NCI-H146 treated with DMSO at 0.1 percent for 48 hours (cell line): ENCODE data around the gene PQBP1.
"Not testable (repeated sequence)": the region's sequence is repeated elsewhere in the genome, so short reads cannot be mapped to it uniquely, and the experiment has no call there.

Experiments
- DNase-seq: peaks from one replicate; lab custom pipeline; 2025; ENCODE audit not compliant: unreplicated experiment; lab: John Stamatoyannopoulos, UW

The PQBP1 gene

DNA sequence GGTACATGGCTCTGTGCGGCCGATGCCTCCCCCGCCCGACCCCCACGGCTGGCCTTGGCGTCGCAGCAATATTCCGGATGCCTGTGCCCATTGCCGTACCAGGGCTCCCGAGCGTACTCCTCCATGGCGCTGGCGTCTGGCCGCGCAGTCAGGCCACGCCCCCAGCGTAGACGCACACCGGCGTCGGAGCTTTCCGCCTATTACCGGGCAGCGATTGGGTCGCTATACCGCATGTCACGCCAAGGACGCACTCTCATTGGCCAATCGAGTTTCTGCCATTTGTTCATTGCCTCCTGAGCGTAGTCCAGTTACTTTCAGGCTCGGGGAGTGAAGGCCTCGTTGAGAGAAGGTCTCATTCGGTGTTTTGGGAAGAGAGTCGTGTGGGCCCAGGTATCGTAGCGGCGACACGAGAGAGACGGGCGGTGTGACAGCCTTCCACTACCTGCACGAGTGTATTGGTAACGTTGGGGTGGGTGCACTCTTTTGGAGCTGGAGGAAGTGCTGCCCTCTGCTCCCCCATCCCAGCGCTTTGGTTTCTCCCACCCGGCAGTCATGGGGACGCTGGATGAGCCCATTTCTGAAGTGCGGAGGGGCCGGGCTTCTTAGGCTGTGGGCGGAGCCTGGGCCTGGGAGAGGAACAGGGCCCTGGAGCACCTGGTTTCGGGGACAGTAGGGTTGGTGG lies at the start of gene PQBP1, which contains the start of gene TIMM17B:
Gene PQBP1 (plus strand): TSS at position 306 of the 682 bp plus-strand sequence. CDS start 580 bp downstream, outside the sequence.
Gene TIMM17B (minus strand): TSS at position 144 of the 682 bp plus-strand sequence. CDS start 19 bp downstream, at position 125.
- peak; percentile 92 for DNase-seq

- no peak for DNase-seq
Measured at GRCh38 chrX:48848847-48849246, 48.9 kb upstream of the PQBP1 start.

DNA sequence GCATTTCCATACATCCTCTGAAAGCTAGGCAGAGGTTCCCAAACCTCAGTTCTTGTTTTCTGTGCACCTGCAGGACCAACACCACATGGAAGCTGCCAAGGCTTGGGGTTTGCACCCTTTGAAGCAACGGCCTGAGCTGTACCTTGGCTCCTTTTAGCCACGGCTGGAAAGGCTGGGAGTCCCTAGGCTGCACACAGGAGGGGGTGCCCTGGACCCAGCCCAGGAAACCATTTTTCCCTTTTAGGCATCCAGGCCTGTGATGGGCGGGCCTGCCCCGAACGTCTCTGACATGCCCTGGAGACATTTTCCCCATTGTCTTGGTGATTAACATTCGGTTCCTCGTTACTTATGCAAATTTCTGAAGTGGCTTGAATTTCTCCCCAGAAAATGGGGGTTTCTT lies 44.9 kb upstream of the PQBP1 start:
- no peak for DNase-seq

GRCh38 chrX:48853494-48853893 lies 44.2 kb upstream of the PQBP1 start:
- DNase-seq: not testable (repeated sequence)

DNA sequence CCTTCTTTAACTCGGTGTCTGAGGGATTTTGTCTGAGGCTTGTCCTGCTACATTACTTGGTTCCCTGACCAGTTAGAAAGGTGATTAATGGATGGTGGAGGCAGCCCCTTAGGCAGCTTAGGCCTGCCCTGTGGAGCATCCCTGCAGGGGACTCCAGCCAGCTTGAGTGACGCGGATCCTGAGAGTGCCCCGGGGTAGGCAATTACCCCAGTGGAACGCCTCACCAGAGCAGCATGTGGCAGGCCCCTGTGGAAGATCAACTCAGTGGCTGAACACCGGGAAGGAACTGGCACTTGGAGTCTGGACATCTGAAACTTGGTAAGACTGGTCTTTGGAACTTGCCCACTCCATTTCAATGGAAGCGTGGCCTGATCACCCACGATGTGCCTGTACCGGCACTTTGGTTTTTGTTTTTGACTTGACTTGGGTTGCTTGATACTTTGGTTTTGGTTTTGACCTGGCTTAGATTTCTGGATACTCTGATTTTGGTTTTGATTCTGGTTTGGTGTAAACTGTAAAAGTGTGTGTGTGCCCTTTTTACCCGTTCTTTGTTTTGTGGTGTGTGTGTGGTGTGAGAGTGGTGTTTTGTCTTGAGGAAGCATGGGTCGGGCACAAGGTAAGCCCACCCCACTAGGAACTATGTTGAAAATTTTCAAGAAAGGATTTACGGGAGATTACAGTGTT lies 43.5 kb upstream of the PQBP1 start:
- DNase-seq: not testable (repeated sequence)

- no peak for DNase-seq
Measured at GRCh38 chrX:48854898-48855297, 42.8 kb upstream of the PQBP1 start.

DNA sequence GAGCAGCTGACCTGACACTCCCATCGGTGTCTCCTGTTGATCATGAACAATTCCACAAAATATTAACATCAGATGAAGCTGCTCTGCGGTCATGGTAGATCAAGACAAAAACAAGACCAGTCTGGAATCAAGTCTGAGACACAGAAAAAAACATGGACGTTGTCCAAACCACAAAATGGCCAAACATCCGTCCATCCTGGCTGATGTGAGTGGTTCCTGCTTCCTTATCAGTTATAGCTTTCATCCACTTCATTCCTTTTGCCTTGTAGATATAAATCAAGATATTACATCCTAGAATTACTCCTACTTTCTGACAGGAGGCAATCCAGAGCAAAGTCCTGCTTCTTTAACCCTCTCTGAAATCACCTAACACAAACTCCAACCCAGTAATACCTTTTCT lies 33.5 kb upstream of the PQBP1 start:
- DNase-seq: no peak

DNA sequence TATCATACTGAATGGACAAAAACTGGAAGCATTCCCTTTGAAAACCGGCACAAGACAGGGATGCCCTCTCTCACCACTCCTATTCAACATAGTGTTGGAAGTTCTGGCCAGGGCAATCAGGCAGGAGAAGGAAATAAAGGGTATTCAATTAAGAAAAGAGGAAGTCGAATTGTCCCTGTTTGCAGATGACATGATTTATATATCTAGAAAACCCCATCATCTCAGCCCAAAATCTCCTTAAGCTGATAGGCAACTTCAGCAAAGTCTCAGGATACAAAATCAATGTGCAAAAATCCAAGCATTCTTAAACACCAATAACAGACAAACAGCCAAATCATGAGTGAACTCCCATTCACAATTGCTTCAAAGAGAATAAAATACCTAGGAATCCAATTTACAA lies 25.7 kb upstream of the PQBP1 start:
- DNase-seq: not testable (repeated sequence)

DNA sequence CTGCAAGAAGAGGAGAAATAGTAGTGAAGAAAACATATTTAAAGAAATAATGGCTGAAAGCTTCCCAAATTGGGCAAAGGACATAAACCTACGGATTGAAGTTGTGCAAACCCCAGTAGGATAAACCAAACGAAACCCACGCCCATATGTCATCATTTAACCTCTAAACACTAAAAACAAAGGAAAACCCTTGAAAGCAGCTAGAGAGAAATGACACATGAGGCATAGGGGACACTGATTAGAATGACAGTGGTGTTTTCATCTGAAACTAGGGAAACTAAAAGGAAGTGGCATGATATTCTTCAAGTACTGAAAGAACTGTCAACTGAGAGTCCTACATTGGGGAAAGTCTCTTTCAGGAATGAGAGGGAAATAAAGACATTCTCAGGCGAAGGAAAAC lies 20.8 kb upstream of the PQBP1 start:
- DNase-seq: not testable (repeated sequence)

DNA sequence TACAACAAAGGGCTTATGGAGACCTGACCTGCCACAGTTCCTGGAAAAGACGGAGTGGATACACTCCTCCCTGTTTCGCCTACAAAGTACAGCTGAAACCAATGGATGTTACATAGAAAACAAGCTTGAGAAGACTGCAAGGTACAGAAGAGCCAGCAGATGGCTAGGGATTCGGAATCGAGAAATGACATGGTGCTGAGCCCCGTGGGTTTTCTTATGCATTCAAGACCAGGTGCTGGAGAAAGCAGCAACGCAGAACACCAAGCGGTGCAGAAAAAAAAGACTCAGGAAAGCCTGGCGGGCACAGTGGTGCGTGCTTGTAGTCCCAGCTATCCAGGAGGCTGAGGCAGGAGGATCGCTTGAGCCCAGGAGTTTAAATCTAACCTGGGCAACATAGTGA lies 14.0 kb upstream of the PQBP1 start:
- no peak for DNase-seq

GRCh38 chrX:48886586-48886985 lies 11.1 kb upstream of the PQBP1 start:
- not testable (repeated sequence) for DNase-seq

DNA sequence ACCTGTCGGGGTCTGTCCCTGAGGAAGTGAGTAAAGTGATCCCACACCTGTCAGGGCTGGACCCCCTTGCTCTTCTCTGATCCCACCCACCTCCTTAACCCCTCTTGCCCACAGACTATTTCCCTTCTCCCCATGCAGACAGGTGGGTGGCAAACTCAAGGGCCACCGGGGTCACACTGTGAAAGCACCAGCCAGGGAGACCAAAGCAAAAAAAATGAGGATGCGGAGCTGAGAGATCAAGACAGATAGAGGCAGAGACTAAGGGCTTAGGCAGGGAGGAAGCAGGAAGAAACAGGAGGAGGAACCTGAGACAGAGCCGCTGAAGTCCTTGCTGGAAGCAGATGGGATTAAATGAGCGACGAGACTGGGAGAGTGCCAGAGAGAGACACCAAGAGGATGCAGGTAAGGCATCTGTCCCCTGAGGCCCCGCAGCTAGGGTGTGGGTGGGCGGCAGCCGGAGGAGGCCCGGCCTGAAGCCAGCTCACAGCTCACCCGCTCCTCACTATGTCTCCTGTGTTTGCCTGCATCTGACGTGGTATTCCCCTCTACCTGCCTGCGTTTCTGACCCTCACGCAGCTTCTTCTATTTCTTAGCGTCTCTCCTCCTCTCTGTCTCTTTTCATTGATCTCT lies 7.3 kb upstream of the PQBP1 start:
- DNase-seq: no peak

- no peak for DNase-seq
Measured at GRCh38 chrX:48890934-48891401, 6.8 kb upstream of the PQBP1 start.

DNA sequence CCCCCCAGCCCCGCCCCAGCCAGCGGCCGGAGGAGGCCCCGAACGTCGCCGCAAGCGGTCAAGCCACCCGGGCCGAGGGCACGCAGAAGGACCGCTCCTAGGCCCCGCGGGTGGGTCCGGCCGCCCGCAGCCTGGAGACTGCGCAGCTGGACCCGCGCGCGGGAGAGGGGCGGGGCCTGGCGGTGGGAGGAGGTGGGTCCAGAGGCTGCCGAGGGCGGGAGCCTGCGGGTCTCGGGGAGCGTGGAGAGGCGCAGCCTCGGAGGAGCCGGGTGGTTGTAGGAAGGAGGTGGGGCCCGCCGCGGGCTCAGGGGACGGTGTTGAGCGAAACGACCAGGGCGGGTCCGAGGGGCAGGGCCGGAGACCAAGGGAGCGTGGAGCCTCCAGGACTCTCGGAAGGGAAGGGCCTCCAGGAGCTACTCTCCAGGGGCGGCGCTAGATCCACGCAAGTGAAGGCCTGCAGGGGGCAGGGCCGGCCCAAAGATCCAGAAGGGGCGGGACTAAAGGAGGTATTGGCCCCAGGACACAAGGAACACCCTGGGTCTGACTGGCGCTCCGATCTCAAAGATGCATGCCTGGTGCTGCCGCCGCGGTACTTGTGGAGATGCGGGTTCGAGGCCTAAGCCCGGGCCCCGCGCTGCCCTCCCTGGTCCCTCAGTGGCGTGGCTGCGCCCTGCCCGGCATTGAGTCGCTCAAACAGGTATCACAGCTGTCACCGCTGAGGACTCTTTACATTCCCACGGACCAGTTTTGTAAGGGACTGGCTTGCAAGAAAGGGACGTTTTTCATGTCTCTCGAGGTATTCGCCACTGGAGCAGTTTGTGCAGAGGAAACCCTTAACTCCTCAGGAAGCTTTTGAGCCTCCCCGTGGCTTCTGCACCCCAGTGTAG lies 6.1 kb upstream of the PQBP1 start:
- peak; percentile 76 for DNase-seq

- no peak for DNase-seq
Measured at GRCh38 chrX:48892896-48893295, 4.8 kb upstream of the PQBP1 start.

DNA sequence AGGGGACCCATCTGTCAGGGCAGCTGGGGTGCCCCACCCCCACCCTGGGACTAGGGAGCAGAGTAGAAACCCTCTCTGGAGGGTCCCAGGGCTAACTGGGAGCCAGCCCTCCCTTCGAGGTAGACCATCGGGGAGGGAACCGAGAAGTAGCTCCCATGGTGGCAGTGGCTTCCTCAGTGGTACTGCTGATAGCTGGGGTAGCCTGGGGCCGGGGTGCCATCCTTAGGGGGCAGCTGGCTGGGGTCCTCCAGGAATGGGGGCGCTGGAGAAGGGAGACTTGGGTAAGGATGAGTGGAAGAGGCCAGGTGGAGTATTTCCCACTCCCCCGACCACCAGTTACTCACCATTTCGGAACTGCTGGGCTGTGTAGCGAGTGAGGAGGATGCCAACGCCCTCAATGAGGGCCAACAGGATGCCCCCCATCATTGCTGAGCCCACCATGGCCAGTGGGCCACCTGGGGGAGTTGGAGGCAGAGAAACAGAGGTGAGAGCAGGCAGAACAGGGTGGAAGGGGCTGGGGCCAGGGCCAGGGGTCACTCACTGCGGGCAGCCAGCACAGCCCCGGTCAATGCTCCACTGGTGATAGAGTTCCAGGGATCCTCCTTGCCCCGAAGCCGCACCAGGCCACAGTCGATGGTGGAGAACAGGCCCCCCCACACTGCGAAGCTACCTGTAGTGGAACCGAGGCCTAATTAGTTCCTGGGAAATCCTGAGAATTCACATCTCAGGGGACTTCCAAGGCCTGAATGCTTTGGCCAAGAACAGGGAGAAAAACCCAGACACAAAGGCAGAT lies 4.0 kb upstream of the PQBP1 start:
- no peak for DNase-seq

- DNase-seq: no peak
Measured at GRCh38 chrX:48894891-48895290, 2.8 kb upstream of the PQBP1 start.

DNA sequence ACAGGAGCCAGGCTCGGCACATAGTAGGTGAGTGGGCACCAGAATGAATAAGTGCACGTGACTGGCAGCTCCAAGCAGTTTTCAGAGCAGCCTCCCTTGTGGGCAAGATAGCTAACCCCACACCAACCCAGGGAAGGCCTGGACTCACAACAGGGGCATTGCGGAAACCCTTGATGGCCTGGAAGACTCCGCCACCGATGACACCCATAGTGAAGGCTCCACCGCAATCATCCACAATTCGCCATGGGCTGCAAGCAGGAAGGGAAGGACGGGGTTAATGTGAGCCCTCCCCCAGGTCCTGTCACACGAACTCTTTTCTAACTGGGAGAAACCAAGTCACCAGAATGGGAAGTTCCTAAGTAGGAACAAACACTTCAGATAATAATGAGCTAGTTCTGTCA lies 1.1 kb upstream of the PQBP1 start:
- DNase-seq: no peak

GRCh38 chrX:48897157-48897624 lies 539 bp upstream of the PQBP1 start:
- DNase-seq: peak; percentile 66

GRCh38 chrX:48899078-48899410 lies 1.3 kb downstream of the PQBP1 start:
- no peak for DNase-seq
